ENCODE results near the gene FBXL2. TPM values are rescaled to one million over a fixed set of nuclear protein-coding genes. Genes with fewer than 3 reads are reported as not detected.

Gene FBXL2
- total and polyA plus RNA-seq, 7 donors, result 0.19 to 1.3 (median 0.43) TPM

DNA sequence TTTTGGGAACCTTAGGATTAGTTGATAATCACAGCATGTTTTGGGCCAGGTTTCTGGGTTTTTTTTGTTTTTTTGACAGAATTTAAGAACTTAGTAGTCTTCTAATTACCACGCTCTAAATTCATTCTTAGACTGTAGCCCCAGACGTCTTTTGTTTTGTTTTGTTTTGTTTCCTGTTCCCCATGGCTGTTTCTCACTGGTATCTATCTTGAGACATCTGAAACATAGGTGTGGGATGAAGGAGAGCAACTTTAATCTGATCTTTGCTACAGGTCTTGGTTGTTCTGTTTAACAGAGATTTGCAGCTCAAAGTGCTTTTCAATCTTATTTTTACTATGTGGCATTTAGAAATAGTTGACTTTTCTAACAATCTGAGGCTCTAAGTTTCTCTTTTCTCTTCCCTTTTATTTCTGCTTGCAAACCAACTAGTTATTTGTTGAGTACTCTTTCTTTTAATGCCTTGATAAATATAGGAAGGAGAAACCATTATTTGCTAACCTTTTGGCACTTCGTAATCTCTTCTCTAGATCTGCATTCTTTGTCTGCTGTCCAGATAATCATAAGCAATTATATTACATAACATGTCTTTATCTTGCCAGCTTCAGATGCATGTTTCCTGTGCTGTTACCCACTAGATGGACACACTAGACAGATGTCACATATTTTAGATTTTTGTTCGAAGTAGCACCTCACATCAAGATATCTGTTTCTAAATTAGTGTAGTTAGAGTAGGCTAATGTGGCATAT is 40.9 kb downstream of the FBXL2 start:
- H3K36me3 ChIP-seq (ENCODE audit: insufficient read depth in 1 of 2, low read depth in 1 of 2), result no peaks in the 10 kb centered on the region
- WGBS, 3 donors, result 51 to 58% (median 54%) methylated on average over 4 of the region's 4 CpGs
- ATAC-seq (no peak), DNase-seq (no peak)
- no peaks in the 10 kb centered on the region for H3K27me3 ChIP-seq (ENCODE audit: insufficient read depth in 3 of 3, low read length in 2 of 3)
- H3K9me3 ChIP-seq, result no peaks in the 10 kb centered on the region
- H3K27ac ChIP-seq, result no peak overlapping the region
- TF ChIP-seq, protein P1, sequence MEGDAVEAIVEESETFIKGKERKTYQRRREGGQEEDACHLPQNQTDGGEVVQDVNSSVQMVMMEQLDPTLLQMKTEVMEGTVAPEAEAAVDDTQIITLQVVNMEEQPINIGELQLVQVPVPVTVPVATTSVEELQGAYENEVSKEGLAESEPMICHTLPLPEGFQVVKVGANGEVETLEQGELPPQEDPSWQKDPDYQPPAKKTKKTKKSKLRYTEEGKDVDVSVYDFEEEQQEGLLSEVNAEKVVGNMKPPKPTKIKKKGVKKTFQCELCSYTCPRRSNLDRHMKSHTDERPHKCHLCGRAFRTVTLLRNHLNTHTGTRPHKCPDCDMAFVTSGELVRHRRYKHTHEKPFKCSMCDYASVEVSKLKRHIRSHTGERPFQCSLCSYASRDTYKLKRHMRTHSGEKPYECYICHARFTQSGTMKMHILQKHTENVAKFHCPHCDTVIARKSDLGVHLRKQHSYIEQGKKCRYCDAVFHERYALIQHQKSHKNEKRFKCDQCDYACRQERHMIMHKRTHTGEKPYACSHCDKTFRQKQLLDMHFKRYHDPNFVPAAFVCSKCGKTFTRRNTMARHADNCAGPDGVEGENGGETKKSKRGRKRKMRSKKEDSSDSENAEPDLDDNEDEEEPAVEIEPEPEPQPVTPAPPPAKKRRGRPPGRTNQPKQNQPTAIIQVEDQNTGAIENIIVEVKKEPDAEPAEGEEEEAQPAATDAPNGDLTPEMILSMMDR (IDR thresholded peaks at IDR 0.05), result no peak
- H3K4me1 ChIP-seq, result no peaks in the 10 kb centered on the region
- no peak overlapping the region for H3K4me3 ChIP-seq
- intact Hi-C loops (cut with DNase I), result no loop called here

DNA sequence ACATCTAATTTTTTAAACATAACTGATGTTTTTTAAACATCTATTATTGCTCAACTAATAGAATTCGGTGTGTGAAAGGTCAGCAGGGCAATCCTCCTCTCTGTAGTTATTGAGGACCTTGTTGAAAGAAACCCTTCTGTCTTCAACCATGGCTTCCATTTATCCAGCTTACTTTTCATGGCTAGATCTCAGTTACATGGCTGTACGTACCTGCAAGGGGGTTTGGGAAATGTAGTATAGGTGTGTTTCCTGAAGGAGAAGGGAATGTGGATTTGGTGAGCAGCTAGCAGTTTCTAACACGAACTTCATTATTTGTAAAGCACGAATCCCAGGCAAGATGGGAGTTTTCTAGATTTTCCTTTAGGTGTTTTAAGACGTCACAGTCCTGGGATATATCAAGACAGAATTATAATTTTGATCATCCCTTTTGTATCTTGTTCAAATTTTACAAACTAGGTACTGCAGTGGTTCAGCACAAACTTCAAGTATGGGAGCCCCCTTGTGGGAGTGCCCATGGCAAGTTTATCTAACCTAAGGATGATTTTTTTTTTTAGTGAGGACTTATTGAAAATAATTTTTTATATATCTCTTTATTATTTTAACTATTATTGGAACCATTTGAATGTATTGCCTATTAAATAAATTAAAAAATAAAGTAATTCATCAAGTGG is 41.6 kb downstream of the FBXL2 start:
- Histone ChIP-seq H3K27me3 (ENCODE audit: insufficient read depth in 3 of 3, low read length in 2 of 3) (no peaks in the 10 kb centered on the region), H3K36me3 (ENCODE audit: insufficient read depth in 1 of 2, low read depth in 1 of 2) (no peaks in the 10 kb centered on the region), H3K4me1 (no peaks in the 10 kb centered on the region), H3K4me3 (no peak overlapping the region), H3K9me3 (no peaks in the 10 kb centered on the region), H3K27ac (no peak overlapping the region)
- no peak for DNase-seq
- no peak for ATAC-seq
- intact Hi-C loops (cut with DNase I), result no loop called here
- TF ChIP-seq, protein P1 (IDR thresholded peaks at IDR 0.05), result peak; percentile 24
- WGBS, 3 donors, result 69 to 79% (median 77%) methylated on average over 5 of the region's 5 CpGs

DNA sequence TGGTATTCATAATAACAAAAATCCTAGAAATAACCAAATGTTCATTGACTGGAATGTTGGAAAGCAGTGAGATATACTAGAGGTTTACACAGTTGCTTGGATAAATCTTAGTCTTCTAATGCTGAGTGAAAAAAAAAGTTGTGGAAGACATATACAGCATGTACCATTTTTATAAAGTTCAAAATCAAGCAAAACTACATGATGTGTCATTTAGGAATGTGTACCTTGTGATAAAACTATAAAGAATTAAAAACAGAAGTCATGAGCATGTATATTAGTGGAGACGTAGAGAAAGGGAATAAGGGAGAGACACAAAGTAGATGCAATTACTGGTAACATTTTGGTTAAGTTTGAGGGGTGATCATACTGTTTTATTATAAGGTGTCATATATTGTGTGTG is 45.2 kb downstream of the FBXL2 start:
- intact Hi-C loops (cut with DNase I), result no loop called here
- TF ChIP-seq, protein P1 (IDR thresholded peaks at IDR 0.05), result no peak
- ATAC-seq (no peak), DNase-seq (no peak)
- Histone ChIP-seq H3K27ac (no peak overlapping the region), H3K27me3 (ENCODE audit: insufficient read depth in 3 of 3, low read length in 2 of 3) (no peaks in the 10 kb centered on the region), H3K36me3 (ENCODE audit: insufficient read depth in 1 of 2, low read depth in 1 of 2) (no peaks in the 10 kb centered on the region), H3K4me3 (no peak overlapping the region), H3K9me3 (no peaks in the 10 kb centered on the region), H3K4me1 (no peaks in the 10 kb centered on the region)
- WGBS, 3 donors, result 95 to 98% (median 97%) methylated on average over 1 of the region's 1 CpG

DNA sequence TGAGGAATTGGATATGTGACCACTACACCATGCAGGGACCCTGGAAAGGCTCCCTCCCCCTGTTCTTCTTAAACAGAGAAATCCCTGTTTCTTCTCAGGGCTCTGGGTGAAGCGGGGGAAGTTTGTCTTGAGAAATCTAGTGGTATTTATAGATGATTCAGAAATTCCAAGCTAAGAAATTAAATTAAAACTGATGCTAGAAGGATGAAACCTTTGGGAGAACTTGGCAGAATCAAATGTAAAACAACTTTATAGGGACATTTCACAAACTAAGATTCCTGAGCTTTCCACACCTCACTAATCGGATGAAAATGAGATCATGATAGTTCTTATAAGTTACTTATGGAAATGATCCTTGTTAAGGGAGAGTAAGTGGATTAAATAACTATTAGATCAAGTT is 54.2 kb downstream of the FBXL2 start:
- no peak for ATAC-seq
- Histone ChIP-seq H3K27me3 (ENCODE audit: insufficient read depth in 3 of 3, low read length in 2 of 3) (no peaks in the 10 kb centered on the region), H3K9me3 (peaks cover 10% of the 10 kb centered on the region), H3K4me3 (no peak overlapping the region), H3K36me3 (ENCODE audit: insufficient read depth in 1 of 2, low read depth in 1 of 2) (no peaks in the 10 kb centered on the region), H3K27ac (no peak overlapping the region), H3K4me1 (no peaks in the 10 kb centered on the region)
- no peak for DNase-seq
- TF ChIP-seq, protein P1 (IDR thresholded peaks at IDR 0.05), result no peak
- intact Hi-C loops (cut with DNase I), result no loop called here
- 91 to 97% (median 92%) methylated on average over 2 of the region's 2 CpGs for WGBS, 3 donors
